ENCODE data around the gene ZFHX3.

ZFHX3 gene

DNA sequence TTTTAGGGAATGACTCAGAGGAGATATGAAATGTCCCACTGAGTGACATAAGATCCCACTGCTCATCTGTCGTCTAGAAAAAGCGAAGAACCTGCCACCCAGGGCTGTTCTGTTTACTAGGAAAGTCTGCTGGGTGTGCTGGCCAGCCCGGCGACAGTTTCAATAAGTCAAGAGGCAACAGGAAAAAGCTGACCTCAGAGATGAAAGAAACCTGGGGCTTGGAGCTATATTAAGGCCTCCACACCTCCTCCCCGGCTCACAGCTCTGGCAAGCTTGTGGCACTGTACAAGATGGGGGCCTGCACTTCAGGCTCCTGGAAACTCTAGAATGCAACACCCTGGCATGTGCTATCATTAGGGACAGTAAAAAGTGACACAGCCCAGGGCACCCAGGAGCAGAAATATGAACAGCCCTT is 10.6 kb downstream of the ZFHX3 start:
- no peak for DNase-seq

GRCh38 chr16:73036074-73036826 is 11.7 kb downstream of the ZFHX3 start:
- DNase-seq: no peak

- DNase-seq: no peak
Measured at GRCh38 chr16:73034374-73034773, 13.6 kb downstream of the ZFHX3 start.

DNA sequence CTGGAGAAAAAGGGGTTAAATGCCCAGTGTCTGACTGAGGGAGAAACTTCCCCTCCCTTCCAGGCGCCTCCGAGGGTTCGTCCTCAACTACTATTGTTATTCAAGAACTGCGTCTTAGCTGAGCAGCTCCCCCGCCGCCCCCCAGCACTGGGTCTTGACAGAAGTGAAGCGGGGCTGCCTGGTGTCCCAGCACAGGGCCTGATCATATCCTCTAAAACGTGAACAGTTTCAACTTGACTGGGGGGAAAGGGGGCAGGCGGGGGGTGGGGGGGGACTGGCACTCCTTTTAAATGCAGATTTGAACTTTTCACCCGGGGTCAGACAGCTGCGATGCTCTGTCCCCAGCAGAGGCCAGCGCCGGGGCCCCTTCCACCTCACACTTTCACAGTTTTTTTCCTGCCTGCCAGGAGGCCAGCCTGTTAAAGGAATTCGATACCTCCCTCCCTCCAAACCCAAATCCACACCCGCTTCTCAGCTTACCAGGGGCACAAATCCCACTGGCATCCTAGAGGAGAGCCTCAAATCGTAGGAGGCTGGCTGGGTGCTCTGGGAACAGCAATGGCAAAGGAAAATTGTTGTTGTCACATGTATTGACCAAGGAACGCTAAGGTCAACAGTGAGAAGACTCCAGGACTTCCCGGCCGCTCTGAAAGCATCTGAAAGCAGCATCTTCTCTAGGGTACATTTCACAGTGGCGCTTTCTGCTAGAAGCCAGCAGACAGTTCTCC is 14.5 kb downstream of the ZFHX3 start:
- DNase-seq: no peak

DNA sequence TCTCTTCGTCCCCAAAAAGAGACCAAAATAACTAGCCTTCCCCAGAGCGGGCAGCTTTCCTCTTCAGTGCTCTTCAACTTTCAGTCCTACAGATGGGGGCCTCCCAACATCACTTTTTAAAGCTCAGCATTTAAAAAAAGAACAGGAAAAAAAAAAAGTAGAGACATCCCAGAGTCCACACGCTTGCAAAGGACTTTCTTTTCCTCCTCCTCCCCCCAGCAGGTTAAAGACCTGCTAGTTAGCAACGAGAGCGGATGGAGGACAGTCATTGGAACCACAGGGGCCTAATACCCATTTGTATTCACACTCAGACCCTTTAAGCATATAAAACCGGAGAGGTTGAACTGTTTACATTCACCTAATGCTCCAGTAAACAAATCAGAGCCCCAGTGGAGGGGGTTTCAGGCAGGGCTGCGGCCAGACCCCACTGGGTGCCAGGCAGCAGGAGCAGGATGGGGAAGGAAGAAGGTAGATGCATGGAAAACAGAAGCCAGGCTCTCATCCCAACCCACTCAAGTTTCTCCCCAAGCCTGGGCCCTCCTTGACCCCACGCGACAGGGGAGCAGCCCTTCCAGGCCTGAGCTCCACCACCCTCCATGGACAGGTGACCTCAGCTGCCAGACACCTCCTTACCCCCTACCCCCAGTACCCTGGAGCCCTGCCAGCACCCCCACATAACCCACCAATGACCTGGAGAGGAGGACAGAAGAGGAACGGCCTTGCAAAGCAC is 15.2 kb downstream of the ZFHX3 start:
- no peak for DNase-seq

DNA sequence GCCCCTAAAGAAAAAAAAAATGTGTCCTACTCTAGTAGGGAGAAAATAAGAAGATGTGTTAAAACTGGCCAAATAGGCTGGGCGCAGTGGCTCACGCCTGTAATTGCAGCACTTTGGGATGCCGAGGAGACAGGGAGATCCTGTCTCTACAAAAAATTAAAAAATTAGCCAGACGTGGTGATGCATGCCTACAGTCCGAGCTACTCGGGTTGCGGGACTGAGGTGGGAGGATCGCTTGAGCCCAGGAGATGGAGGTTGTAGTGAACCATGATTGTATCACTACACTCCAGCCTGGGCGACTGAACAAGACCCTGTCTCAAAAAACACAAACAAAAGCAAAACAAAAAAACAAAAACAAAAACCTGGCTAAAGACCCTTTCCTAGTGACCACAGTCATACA is 15.9 kb downstream of the ZFHX3 start:
- DNase-seq: no peak

DNA sequence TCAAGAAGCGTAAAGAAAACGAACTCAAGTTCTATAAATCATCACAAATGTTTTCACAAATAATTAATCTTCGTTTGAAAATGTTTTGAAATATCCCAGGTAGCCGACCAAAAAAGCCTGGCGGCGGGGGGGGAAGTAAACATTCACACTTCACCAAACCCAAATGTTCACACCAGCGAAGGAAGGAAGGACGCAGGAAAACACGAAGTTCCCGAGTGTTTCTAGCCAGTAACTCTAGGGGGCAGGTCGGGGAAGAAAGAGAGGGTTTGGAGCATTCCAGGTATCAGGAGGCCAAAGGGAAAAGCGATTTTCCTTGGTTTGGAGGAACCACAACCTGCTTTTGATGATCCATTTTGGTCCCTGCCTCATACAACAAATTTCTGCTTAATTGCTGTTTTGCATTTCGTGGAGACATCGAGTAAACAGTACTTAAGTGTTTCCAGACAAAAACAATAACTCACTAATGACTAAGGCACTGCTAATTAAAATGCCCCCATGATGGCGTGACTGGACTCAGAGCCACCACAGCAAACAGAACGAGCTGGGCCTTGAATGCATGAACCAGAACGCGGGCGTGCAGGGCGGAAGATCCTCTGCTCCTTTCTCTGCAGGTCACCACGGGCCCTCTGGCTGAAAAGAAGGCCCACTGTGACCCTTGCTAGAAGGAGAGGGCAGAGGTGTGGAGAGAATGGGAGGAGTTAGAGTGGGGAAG is 16.6 kb downstream of the ZFHX3 start:
- no peak for DNase-seq

DNA sequence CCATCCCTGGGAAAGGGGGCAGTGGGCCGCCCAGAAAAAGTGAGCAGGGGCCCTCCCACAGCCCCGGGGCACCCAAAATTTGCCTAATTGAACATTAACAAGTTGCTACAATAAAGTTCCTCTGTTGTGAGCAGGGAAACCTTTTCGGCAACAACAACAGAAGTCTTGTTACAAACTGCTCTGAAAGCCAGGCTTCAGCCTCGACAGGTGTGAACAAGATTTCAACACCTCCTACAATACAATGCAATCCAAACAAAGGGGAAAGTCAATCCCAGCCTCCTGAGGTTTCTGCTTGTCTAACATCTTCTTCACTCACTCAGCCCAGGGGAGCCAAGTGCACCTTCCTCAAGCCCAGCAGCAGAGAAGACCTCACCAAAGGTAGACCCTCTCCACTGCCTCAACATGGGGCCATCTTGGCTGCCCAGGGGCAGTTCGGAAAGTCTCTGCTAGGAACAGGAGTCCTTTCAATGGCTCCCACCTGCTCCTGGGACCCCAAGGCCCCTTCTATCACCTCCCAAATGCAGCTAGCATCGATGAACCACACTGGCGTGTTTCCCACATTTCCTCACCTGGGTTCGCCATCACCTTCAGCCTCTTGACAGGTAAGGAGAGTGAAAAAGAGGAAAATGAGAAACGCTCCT is 19.1 kb downstream of the ZFHX3 start:
- no peak for DNase-seq

DNA sequence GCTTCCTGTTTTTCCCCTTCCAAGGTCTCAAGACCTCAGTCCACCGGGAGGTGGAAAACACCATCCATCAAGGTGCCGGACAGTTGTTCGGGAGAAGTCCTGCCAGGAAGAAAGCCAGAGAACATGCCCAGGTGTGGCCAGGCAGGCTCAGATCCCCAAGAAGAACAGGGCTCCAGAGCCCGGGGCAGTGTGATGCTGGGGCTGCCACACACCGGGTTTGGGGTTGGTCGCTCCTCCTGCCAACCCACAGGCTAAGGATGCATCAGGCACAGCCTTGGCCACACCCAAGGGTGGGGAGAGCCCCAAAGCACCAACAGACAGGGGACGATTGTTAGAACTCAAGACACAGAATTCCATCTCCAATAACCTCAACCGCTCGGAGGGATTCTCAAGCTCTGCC is 19.7 kb downstream of the ZFHX3 start:
- DNase-seq: no peak

GRCh38 chr16:73027685-73028111 is 20.2 kb downstream of the ZFHX3 start:
- no peak for DNase-seq

GRCh38 chr16:73026754-73027684 is 20.9 kb downstream of the ZFHX3 start:
- DNase-seq: no peak

GRCh38 chr16:73025856-73026210 is 22.1 kb downstream of the ZFHX3 start:
- DNase-seq: no peak

DNA sequence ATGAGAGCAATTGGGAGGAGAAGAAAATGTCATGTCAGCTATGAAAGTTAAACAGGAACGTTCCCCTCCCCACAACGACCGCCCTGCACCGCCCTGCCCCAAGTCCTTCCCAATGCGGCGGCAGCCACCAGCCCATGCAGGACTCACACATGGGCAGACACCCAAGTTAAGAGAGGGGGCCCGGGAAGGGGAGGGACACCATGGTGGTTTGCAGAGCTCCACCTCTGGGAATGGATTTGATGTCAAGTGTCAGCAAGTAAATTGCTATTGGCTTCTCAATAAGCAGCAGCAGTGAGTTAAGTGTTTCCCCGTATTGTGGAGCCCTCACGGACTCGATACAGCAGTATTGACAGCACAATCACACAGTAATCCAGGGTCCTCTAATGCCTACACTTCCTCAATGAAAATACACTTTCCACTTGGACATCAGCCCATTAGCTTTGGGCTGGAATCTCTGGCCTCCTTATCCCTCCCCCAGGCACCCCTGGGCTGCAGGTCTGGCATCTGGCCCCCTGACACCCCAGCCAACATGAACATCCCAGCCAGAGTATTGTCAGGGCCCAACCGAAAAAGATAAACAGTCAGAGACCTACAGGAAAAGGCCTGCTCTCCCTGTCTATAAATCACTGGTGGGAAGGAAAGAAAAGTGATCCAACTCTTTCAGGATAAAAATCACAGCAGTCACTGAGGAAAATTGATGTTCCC is 22.6 kb downstream of the ZFHX3 start:
- DNase-seq: no peak

DNA sequence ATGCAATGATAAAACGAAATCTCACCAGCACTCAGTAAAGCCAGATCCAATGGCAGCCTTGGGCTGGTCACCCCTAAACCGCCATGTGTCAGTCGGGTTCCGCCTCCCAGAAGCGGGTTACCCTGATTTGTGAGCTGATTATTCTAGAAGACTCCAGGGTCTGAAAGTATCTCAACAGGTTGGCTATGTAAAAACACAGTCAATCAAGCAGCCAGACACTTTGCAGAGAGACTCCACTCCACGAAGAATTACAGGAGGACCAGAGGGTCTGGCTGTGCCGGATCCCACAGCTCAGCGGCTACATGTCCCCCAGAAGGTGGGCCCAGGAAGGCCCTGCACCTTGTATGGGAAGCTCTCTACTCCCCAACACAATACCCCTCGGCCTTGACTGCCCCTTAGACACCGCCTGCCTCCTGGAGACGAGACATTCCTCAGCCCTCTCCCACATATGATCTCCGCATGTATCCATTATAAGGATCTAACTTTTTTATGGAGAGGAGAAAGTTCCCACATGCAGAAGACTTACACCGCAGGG is 23.3 kb downstream of the ZFHX3 start:
- DNase-seq: no peak

DNA sequence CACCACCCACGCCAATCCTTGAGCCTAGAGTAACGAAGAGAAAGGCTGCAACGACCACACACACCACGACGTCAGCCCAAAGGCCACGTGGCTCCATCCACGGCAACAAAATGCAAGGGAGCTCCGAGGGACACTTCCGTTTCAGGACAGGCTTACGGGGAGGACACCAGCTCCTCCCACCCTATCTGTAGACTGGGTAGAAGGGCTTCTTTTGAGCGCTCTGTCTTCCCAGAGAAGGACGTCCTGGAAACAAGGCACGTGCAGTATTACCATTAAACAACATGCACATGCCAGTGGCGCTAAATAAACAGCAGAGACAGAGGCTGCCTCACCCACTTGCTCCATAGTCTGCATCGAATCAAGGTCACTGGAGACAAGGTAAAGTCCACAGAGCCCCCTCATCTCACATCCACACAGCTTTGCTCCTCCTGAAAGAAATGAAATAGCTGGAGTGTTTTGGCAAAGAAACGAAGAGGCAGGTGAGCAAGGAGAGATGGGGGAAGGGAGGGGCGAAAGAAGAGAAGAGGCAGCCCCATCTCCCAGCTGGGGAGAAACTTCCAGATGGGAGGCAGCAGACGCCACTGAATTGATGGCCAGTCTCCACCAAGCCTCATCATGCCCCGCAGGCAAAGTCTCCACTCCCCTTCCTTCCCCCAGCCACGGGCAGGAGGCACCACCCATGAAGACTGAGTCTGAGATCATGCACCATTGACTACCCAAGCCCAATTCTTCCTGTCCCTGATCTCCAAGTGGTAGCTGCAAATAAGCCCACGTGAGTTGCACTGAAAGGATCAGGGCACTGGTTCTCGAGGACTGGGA is 24.0 kb downstream of the ZFHX3 start:
- no peak for DNase-seq

DNA sequence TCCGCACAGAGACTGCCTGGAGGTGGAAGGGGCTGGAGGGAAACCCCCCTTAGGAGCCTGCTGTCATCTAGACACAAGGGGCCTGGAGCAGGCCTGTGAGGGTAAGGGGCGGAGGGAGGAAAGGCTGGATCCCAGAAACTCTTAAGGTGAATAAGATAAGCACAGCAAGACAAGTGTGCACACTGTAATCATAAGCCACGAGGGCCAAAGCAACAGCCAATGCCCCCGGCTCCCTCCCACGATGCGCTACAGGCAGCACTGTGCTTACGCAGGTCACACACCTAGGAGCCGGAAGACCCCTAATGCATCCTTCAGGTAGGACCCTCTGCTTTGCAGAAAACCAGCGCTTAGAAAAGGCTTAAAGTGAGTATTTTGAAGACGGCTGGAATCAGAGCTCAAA is 24.6 kb downstream of the ZFHX3 start:
- no peak for DNase-seq

DNA sequence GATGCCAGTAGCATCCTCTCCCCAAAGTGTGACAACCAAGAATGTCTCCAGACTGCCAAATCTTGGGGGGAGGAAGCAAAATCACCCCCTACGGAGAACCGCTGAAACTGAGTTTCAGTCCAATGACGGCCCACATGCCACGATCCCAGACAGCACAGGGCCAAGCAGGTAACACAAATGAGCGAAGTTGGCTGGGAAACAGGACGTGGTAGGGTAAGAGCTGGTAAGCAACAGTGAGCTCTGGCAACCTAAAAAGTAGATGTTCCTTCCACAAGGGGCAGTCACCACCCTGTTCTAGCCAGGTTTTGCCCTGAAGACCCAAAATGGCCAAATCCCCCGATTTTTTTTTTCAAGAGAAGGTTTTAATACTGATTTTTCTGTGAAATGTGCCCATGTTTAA is 25.4 kb downstream of the ZFHX3 start:
- DNase-seq: no peak

GRCh38 chr16:73021866-73022495 is 25.9 kb downstream of the ZFHX3 start:
- no peak for DNase-seq

- no peak for DNase-seq
Measured at GRCh38 chr16:73020409-73020884, 27.5 kb downstream of the ZFHX3 start.
